ENCODE measurements around the gene ABLIM2. TPM values are rescaled to one million over a fixed set of nuclear protein-coding genes. Genes with fewer than 3 reads are reported as not detected.
"Not testable (repeated sequence)": the region's sequence is repeated elsewhere in the genome, so short reads cannot be mapped to it uniquely, and the experiment has no call there.

Gene ABLIM2
- total RNA-seq, 1 donor from 2014 or later: 3.5 TPM

GRCh38 chr4:8140915-8141314 lies 17.7 kb downstream of the ABLIM2 start:
- Mint-ChIP-seq H3K27me3 (ENCODE audit: low read depth) (peaks cover 25% of the 10 kb centered on the region), H3K9me3 (peaks cover 10% of the 10 kb centered on the region), H3K27ac (no peak overlapping the region), H3K4me1 (peaks cover 6% of the 10 kb centered on the region), H3K4me3 (no peak overlapping the region), H3K36me3 (no peaks in the 10 kb centered on the region)
- DNase-seq (ENCODE audit: low spot score in 2 of 2, unreplicated experiment in 2 of 2): no peak
- no peak for TF ChIP-seq CTCF (IDR thresholded peaks at IDR 0.05; ENCODE audit: unreplicated experiment)

GRCh38 chr4:8139726-8140125 lies 18.9 kb downstream of the ABLIM2 start:
- DNase-seq (ENCODE audit: low spot score in 2 of 2, unreplicated experiment in 2 of 2); H3K4me1 Mint-ChIP-seq; H3K4me3 Mint-ChIP-seq; H3K36me3 Mint-ChIP-seq; H3K27ac Mint-ChIP-seq: not testable (repeated sequence)
- Mint-ChIP-seq H3K27me3 (ENCODE audit: low read depth) (peaks cover 15% of the 10 kb centered on the region), H3K9me3 (peaks cover 10% of the 10 kb centered on the region)

GRCh38 chr4:8136972-8137710 lies 21.5 kb downstream of the ABLIM2 start:
- H3K4me3 Mint-ChIP-seq: no peak overlapping the region

GRCh38 chr4:8136529-8136928 lies 22.1 kb downstream of the ABLIM2 start:
- peaks cover 10% of the 10 kb centered on the region for H3K9me3 Mint-ChIP-seq
- no peak for TF ChIP-seq CTCF (IDR thresholded peaks at IDR 0.05; ENCODE audit: unreplicated experiment)
- H3K36me3 Mint-ChIP-seq: no peaks in the 10 kb centered on the region
- peaks cover 4% of the 10 kb centered on the region for H3K4me1 Mint-ChIP-seq
- no peak overlapping the region for H3K4me3 Mint-ChIP-seq
- H3K27me3 Mint-ChIP-seq (ENCODE audit: low read depth): peaks cover 11% of the 10 kb centered on the region
- DNase-seq (ENCODE audit: low spot score in 2 of 2, unreplicated experiment in 2 of 2): no peak
- H3K27ac Mint-ChIP-seq: no peak overlapping the region

More at GRCh38 chr4:8136972-8137710, 21.5 kb downstream of the ABLIM2 start:
- DNase-seq (ENCODE audit: low spot score in 2 of 2, unreplicated experiment in 2 of 2): no peak
- no peak for TF ChIP-seq CTCF (IDR thresholded peaks at IDR 0.05; ENCODE audit: unreplicated experiment)
- Mint-ChIP-seq H3K9me3 (peaks cover 10% of the 10 kb centered on the region), H3K27ac (no peak overlapping the region), H3K27me3 (ENCODE audit: low read depth) (peaks cover 13% of the 10 kb centered on the region), H3K4me1 (peaks cover 4% of the 10 kb centered on the region), H3K36me3 (no peaks in the 10 kb centered on the region)

- peaks cover 4% of the 10 kb centered on the region for H3K4me1 Mint-ChIP-seq
- H3K27ac Mint-ChIP-seq: no peak overlapping the region
- TF ChIP-seq CTCF (IDR thresholded peaks at IDR 0.05; ENCODE audit: unreplicated experiment): no peak
- peaks cover 10% of the 10 kb centered on the region for H3K9me3 Mint-ChIP-seq
- DNase-seq (ENCODE audit: low spot score in 2 of 2, unreplicated experiment in 2 of 2): no peak
- H3K36me3 Mint-ChIP-seq: no peaks in the 10 kb centered on the region
- peaks cover 10% of the 10 kb centered on the region for H3K27me3 Mint-ChIP-seq (ENCODE audit: low read depth)
- no peak overlapping the region for H3K4me3 Mint-ChIP-seq
These were observed 22.9 kb downstream of the ABLIM2 start for GRCh38 chr4:8135666-8136065.

GRCh38 chr4:8133897-8134563 lies 24.6 kb downstream of the ABLIM2 start:
- H3K27ac Mint-ChIP-seq: no peak overlapping the region
- DNase-seq (ENCODE audit: low spot score in 2 of 2, unreplicated experiment in 2 of 2): no peak
- peaks cover 10% of the 10 kb centered on the region for H3K9me3 Mint-ChIP-seq
- H3K4me1 Mint-ChIP-seq: peaks cover 4% of the 10 kb centered on the region
- TF ChIP-seq CTCF (IDR thresholded peaks at IDR 0.05; ENCODE audit: unreplicated experiment): no peak
- no peak overlapping the region for H3K4me3 Mint-ChIP-seq
- H3K27me3 Mint-ChIP-seq (ENCODE audit: low read depth): peaks cover 10% of the 10 kb centered on the region
- H3K36me3 Mint-ChIP-seq: no peaks in the 10 kb centered on the region

All from mesothelial cell of epicardium (in vitro differentiated cells).